HepG2 (cell line): ENCODE measurements around the gene UST. TPM values are rescaled to one million over a fixed set of nuclear protein-coding genes. Genes with fewer than 3 reads are reported as not detected.
A peak's percentile ranks its signal among the peaks of the same experiment; 100 is the strongest.

ENCODE experiments used
- ATM ChIP-seq: fragments of 450-650 bp; IDR thresholded peaks from 2 replicates; pipeline ENCODE4 v1.7.1; 2017; ENCODE audit warnings: mild to moderate bottlenecking, borderline replicate concordance
- ELF3 ChIP-seq: IDR thresholded peaks from 2 replicates; pipeline ENCODE4 v1.6.1; 2016; ENCODE audit warnings: missing genetic modification reagents, missing compliant biosample characterization
- FOXJ3 ChIP-seq: sonication (generic); formaldehyde crosslinking; IDR thresholded peaks from 2 replicates; pipeline ENCODE4 v1.4.0; 2020; ENCODE audit warnings: missing genetic modification reagents, mild to moderate bottlenecking, borderline replicate concordance
- HOXA9 ChIP-seq: sonication (generic); formaldehyde crosslinking; IDR thresholded peaks from 2 replicates; pipeline ENCODE4 v1.8.1; 2022; ENCODE audit warnings: missing genetic modification reagents, mild to moderate bottlenecking, moderate library complexity, borderline replicate concordance
- LCORL ChIP-seq, 2 experiments: fragments of 450-650 bp in 1 of 2; sonication (generic) in 1 of 2; formaldehyde crosslinking in 1 of 2; IDR thresholded peaks; 2 replicates each; pipeline versions ENCODE4 v1.5.0 to v1.6.1; 2017 to 2020; ENCODE audit warnings: antibody characterized with exemption in 1 of 2, missing genetic modification reagents in 1 of 2
- MTA3 ChIP-seq: sonication (generic); formaldehyde crosslinking; IDR thresholded peaks from 2 replicates; pipeline ENCODE4 v1.4.0; 2020; ENCODE audit warnings: missing genetic modification reagents
- TBX2 ChIP-seq: sonication (generic); formaldehyde crosslinking; IDR thresholded peaks from 2 replicates; pipeline ENCODE4 v1.5.0; 2020; ENCODE audit warnings: missing genetic modification reagents, mild to moderate bottlenecking, borderline replicate concordance
- THYN1 ChIP-seq: sonication (generic); formaldehyde crosslinking; IDR thresholded peaks from 2 replicates; pipeline ENCODE4 v1.8.1; 2023; ENCODE audit warnings: low read depth, mild to moderate bottlenecking, moderate library complexity, missing genetic modification reagents, borderline replicate concordance
- ZFP36 ChIP-seq: fragments of 150-350 bp; IDR thresholded peaks from 2 replicates; pipeline ENCODE4 v1.6.1; 2018; ENCODE audit warnings: borderline replicate concordance, low read length, low read depth; ENCODE audit not compliant: partially characterized antibody
- ZIK1 ChIP-seq: sonication (generic); formaldehyde crosslinking; IDR thresholded peaks from 2 replicates; pipeline ENCODE4 v1.5.0; 2020; ENCODE audit warnings: mild to moderate bottlenecking, low read depth, missing genetic modification reagents, borderline replicate concordance
- ZNF136 ChIP-seq: sonication (generic); formaldehyde crosslinking; IDR thresholded peaks from 2 replicates; pipeline ENCODE4 v1.8.1; 2022; ENCODE audit warnings: low read depth, mild to moderate bottlenecking, moderate library complexity, missing genetic modification reagents
- ZNF407 ChIP-seq: sonication (generic); formaldehyde crosslinking; IDR thresholded peaks from one replicate; pipeline ENCODE4 v1.5.1; 2020; ENCODE audit warnings: mild to moderate bottlenecking, missing genetic modification reagents; ENCODE audit errors: not compliant biosample characterization
- ZNF572 ChIP-seq: sonication (generic); formaldehyde crosslinking; IDR thresholded peaks from 2 replicates; pipeline ENCODE4 v1.5.1; 2020; ENCODE audit warnings: mild to moderate bottlenecking, missing genetic modification reagents
- polyA plus RNA-seq, 8 experiments: library from polyadenylated mRNA; depleted of rRNA in 3 of 8; stranded (reverse) in 7 of 8; unstranded in 1 of 8; fragments of >200 nt; fragmentation: Illumina TruSeq in 4 of 8; extraction: Trizol in 4 of 8; gene quantifications; 2 replicates each; pipeline versions ENCODE4 v1.2.1 to v1.2.3, GENCODE V29; 2011 to 2016; ENCODE audit warnings: low read depth in 4 of 8, missing spikeins in 1 of 8, mixed read lengths in 1 of 8; ENCODE audit not compliant: insufficient read depth in 1 of 8
- total RNA-seq, 5 experiments: library from RNA; depleted of rRNA; stranded (reverse); fragments of >200 nt; fragmentation: Illumina TruSeq; extraction: Trizol; gene quantifications; 2 replicates each; pipeline ENCODE4 v1.2.3, GENCODE V29; 2016; ENCODE audit warnings: low read depth in 1 of 5
- TF ChIP-seq, protein P1 (sequence below): sonication (generic); formaldehyde crosslinking; IDR thresholded peaks from 2 replicates; pipeline ENCODE4 v1.5.0; 2020; ENCODE audit warnings: mild to moderate bottlenecking, low read depth, missing genetic modification reagents, borderline replicate concordance
- TF ChIP-seq, protein P2 (sequence below): IDR thresholded peaks from 2 replicates; pipeline ENCODE4 v1.6.1; 2016; ENCODE audit warnings: low read depth, control low read depth
- TF ChIP-seq, protein P3 (sequence below): sonication (generic); formaldehyde crosslinking; IDR thresholded peaks from 2 replicates; pipeline ENCODE4 v1.4.0; 2020; ENCODE audit warnings: mild to moderate bottlenecking, missing genetic modification reagents
- TF ChIP-seq, protein P4 (sequence below), 2 experiments: sonication (generic) in 1 of 2; formaldehyde crosslinking in 1 of 2; IDR thresholded peaks; 2 replicates each; pipeline versions ENCODE4 v1.4.0 to v1.6.1; 2018 to 2020; ENCODE audit warnings: missing genetic modification reagents in 2 of 2, borderline replicate concordance in 1 of 2, low read depth in 1 of 2, mild to moderate bottlenecking in 1 of 2, missing biosample characterization in 1 of 2

The UST gene
- total and polyA plus RNA-seq, 2 of the 13 experiments (the other 11 are each of a cell fraction or from before 2014, with no cell fraction given) = 0.27 TPM; not detected in 1

GRCh38 chr6:149074832-149075258 lies 328.0 kb downstream of the UST start (continued):
- TF ChIP-seq TBX2 = peak; percentile 57; the same call in 1 of the 2 replicates
- TF ChIP-seq, protein P1, sequence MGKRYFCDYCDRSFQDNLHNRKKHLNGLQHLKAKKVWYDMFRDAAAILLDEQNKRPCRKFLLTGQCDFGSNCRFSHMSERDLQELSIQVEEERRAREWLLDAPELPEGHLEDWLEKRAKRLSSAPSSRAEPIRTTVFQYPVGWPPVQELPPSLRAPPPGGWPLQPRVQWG (CRISPR knock-in tag) = no peak
- TF ChIP-seq LCORL (IDR thresholded peaks at IDR 0.05) = no peak
- TF ChIP-seq LCORL (CRISPR knock-in tag; IDR thresholded peaks at IDR 0.05) = peak; percentile 40; the same call in 1 of the 2 replicates
- TF ChIP-seq ZNF136 (CRISPR knock-in tag) = no peak
- TF ChIP-seq ATM = no peak
- TF ChIP-seq ELF3 (CRISPR knock-in tag) = peak; percentile 28; the same call in 1 of the 2 replicates
- TF ChIP-seq THYN1 (CRISPR knock-in tag) = no peak
- TF ChIP-seq MTA3 (CRISPR knock-in tag) = no peak
- TF ChIP-seq ZNF572 (CRISPR knock-in tag) = no peak
- TF ChIP-seq, protein P2, sequence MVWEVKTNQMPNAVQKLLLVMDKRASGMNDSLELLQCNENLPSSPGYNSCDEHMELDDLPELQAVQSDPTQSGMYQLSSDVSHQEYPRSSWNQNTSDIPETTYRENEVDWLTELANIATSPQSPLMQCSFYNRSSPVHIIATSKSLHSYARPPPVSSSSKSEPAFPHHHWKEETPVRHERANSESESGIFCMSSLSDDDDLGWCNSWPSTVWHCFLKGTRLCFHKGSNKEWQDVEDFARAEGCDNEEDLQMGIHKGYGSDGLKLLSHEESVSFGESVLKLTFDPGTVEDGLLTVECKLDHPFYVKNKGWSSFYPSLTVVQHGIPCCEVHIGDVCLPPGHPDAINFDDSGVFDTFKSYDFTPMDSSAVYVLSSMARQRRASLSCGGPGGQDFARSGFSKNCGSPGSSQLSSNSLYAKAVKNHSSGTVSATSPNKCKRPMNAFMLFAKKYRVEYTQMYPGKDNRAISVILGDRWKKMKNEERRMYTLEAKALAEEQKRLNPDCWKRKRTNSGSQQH (CRISPR knock-in tag) = no peak
- TF ChIP-seq ZFP36 = no peak
- peak; percentile 77; the same call in 1 of the 2 replicates for TF ChIP-seq FOXJ3
- TF ChIP-seq, protein P3, sequence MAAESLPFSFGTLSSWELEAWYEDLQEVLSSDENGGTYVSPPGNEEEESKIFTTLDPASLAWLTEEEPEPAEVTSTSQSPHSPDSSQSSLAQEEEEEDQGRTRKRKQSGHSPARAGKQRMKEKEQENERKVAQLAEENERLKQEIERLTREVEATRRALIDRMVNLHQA (CRISPR knock-in tag) = no peak
- TF ChIP-seq, protein P4, sequence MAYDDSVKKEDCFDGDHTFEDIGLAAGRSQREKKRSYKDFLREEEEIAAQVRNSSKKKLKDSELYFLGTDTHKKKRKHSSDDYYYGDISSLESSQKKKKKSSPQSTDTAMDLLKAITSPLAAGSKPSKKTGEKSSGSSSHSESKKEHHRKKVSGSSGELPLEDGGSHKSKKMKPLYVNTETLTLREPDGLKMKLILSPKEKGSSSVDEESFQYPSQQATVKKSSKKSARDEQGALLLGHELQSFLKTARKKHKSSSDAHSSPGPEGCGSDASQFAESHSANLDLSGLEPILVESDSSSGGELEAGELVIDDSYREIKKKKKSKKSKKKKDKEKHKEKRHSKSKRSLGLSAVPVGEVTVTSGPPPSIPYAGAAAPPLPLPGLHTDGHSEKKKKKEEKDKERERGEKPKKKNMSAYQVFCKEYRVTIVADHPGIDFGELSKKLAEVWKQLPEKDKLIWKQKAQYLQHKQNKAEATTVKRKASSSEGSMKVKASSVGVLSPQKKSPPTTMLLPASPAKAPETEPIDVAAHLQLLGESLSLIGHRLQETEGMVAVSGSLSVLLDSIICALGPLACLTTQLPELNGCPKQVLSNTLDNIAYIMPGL (CRISPR knock-in tag; IDR thresholded peaks at IDR 0.05; ENCODE audit: borderline replicate concordance in 1 of 2, low read depth in 1 of 2) = no peak
- no peak for TF ChIP-seq HOXA9 (CRISPR knock-in tag)
- no peak for TF ChIP-seq ZNF407
- TF ChIP-seq ZIK1 = no peak
